Measurements from ENCODE around the gene RAB24. TPM values are rescaled to one million over a fixed set of nuclear protein-coding genes. Genes with fewer than 3 reads are reported as not detected.
"Not testable (repeated sequence)": the region's sequence is repeated elsewhere in the genome, so short reads cannot be mapped to it uniquely, and the experiment has no call there.

Gene RAB24
- total RNA-seq, 2 experiments from 2014 or later, result 21.7 to 22.1 TPM

- intact Hi-C loops (cut with micrococcal nuclease), result loop anchor here (5.0 kb wide), 1 partner anchor 208 kb away; the partner anchor contains the start of gene DDX41
- ChIA-PET POLR2A (interaction anchor here (0.5 to 1.9 kb wide), 7 partner anchors 10 to 192 kb away, joined by 3 to 11 read pairs (median 3); partner anchors contain the start of genes LMAN2 and PRR7), CTCF (interaction anchor here (0.6 to 4.3 kb wide), 56 partner anchors 8 to 772 kb away, joined by 3 to 52 read pairs (median 5); partner anchors contain the start of genes GRK6, LMAN2, PDLIM7 and RNF44)
- Mint-ChIP-seq H3K27me3 (peaks cover 1% of the 10 kb centered on the region), H3K4me1 (ENCODE audit: low read depth) (peaks cover 45% of the 10 kb centered on the region), H3K9me3 (no peaks in the 10 kb centered on the region), H3K27ac (no peak overlapping the region), H3K4me3 (peak overlapping the region; percentile 48), H3K36me3 (peaks cover 29% of the 10 kb centered on the region)
- peak; percentile 84 for DNase-seq
Measured at GRCh38 chr5:177309351-177310191, 6.1 kb upstream of the RAB24 start.

- intact Hi-C loops (cut with micrococcal nuclease), result no loop called here
- Mint-ChIP-seq H3K4me1 (ENCODE audit: low read depth) (peaks cover 46% of the 10 kb centered on the region), H3K9me3 (no peaks in the 10 kb centered on the region), H3K27ac (no peak overlapping the region), H3K27me3 (peaks cover 1% of the 10 kb centered on the region), H3K36me3 (peaks cover 34% of the 10 kb centered on the region), H3K4me3 (no peak overlapping the region)
- ChIA-PET CTCF (interaction anchor here (0.6 to 4.3 kb wide), 28 partner anchors 10 to 213 kb away, joined by 3 to 52 read pairs (median 7); partner anchors contain the start of gene LMAN2), POLR2A (interaction anchor here (1.0 to 1.9 kb wide), 3 partner anchors 43 to 137 kb away, joined by 3 to 11 read pairs (median 3); partner anchors contain the start of genes LMAN2 and PRR7)
- no peak for DNase-seq
Measured at GRCh38 chr5:177308740-177309139, 5.2 kb upstream of the RAB24 start.

- Mint-ChIP-seq H3K9me3 (no peaks in the 10 kb centered on the region), H3K4me1 (ENCODE audit: low read depth) (peaks cover 44% of the 10 kb centered on the region), H3K4me3 (no peak overlapping the region), H3K27me3 (peaks cover 1% of the 10 kb centered on the region), H3K36me3 (peaks cover 34% of the 10 kb centered on the region), H3K27ac (no peak overlapping the region)
- POLR2A ChIA-PET, result interaction anchor here (0.6 kb wide), 1 partner anchor 32 kb away, joined by 3 read pairs; no protein-coding TSS in a partner anchor
- CTCF ChIA-PET, result interaction anchor here (0.9 to 4.3 kb wide), 12 partner anchors 11 to 196 kb away, joined by 4 to 52 read pairs (median 24); partner anchors contain the start of gene LMAN2
- intact Hi-C loops (cut with micrococcal nuclease), result no loop called here
- no peak for DNase-seq
Measured at GRCh38 chr5:177307544-177308363, 4.2 kb upstream of the RAB24 start.

GRCh38 chr5:177306674-177307543, 3.4 kb upstream of the RAB24 start:
- CTCF ChIA-PET, result interaction anchor here (4.3 kb wide), 1 partner anchor 97 kb away, joined by 52 read pairs; no protein-coding TSS in a partner anchor
- Mint-ChIP-seq H3K36me3 (peaks cover 34% of the 10 kb centered on the region), H3K27me3 (peaks cover 1% of the 10 kb centered on the region), H3K4me1 (ENCODE audit: low read depth) (peaks cover 47% of the 10 kb centered on the region), H3K4me3 (no peak overlapping the region), H3K27ac (peak overlapping the region; percentile 76), H3K9me3 (no peaks in the 10 kb centered on the region)
- POLR2A ChIA-PET, result interaction anchor here (0.6 kb wide), 1 partner anchor 31 kb away, joined by 3 read pairs; no protein-coding TSS in a partner anchor
- intact Hi-C loops (cut with micrococcal nuclease), result no loop called here
- DNase-seq, result no peak

GRCh38 chr5:177306103-177306640, 2.7 kb upstream of the RAB24 start:
- intact Hi-C loops (cut with micrococcal nuclease); POLR2A ChIA-PET; DNase-seq; H3K27me3 Mint-ChIP-seq; H3K9me3 Mint-ChIP-seq: not testable (repeated sequence)
- Mint-ChIP-seq H3K27ac (peak overlapping the region; percentile 43), H3K4me3 (peak overlapping the region; percentile 9), H3K36me3 (peaks cover 32% of the 10 kb centered on the region), H3K4me1 (ENCODE audit: low read depth) (peaks cover 55% of the 10 kb centered on the region)
- CTCF ChIA-PET, result interaction anchor here (1.0 kb wide), 1 partner anchor 195 kb away, joined by 3 read pairs; no protein-coding TSS in a partner anchor

GRCh38 chr5:177304392-177305119, 1.0 kb upstream of the RAB24 start:
- POLR2A ChIA-PET, result interaction anchor here (1.9 kb wide), 1 partner anchor 47 kb away, joined by 4 read pairs; the partner anchor contains the start of gene LMAN2

GRCh38 chr5:177303925-177304391, 439 bp upstream of the RAB24 start:
- Mint-ChIP-seq H3K27me3 (no peaks in the 10 kb centered on the region), H3K27ac (peak overlapping the region; percentile 82), H3K36me3 (peaks cover 32% of the 10 kb centered on the region), H3K4me1 (ENCODE audit: low read depth) (peaks cover 58% of the 10 kb centered on the region), H3K4me3 (peak overlapping the region; percentile 96), H3K9me3 (no peaks in the 10 kb centered on the region)
- intact Hi-C loops (cut with micrococcal nuclease), result loop anchor here (1.0 to 5.0 kb wide), 3 partner anchors 8 to 189 kb away; partner anchors contain the start of gene NSD1
- ChIA-PET CTCF (interaction anchor here (1.0 to 1.4 kb wide), 6 partner anchors 9 to 196 kb away, joined by 3 to 8 read pairs (median 5); partner anchors contain the start of gene LMAN2), POLR2A (interaction anchor here (0.8 to 2.0 kb wide), 5 partner anchors 8 to 169 kb away, joined by 3 to 7 read pairs (median 4); partner anchors contain the start of genes LMAN2 and MXD3)
- peak; percentile 39 for DNase-seq

More at GRCh38 chr5:177304392-177305119, 1.0 kb upstream of the RAB24 start:
- intact Hi-C loops (cut with micrococcal nuclease), result loop anchor here (5.0 kb wide), 1 partner anchor 172 kb away; the partner anchor contains the start of gene NSD1
- Mint-ChIP-seq H3K4me3 (peak overlapping the region; percentile 96), H3K9me3 (no peaks in the 10 kb centered on the region), H3K27ac (peak overlapping the region; percentile 82), H3K36me3 (peaks cover 32% of the 10 kb centered on the region), H3K4me1 (ENCODE audit: low read depth) (peaks cover 59% of the 10 kb centered on the region), H3K27me3 (no peaks in the 10 kb centered on the region)
- CTCF ChIA-PET, result interaction anchor here (0.6 to 1.3 kb wide), 3 partner anchors 150 to 196 kb away, joined by 3 read pairs; no protein-coding TSS in a partner anchor
- DNase-seq, result peak; percentile 46

- Mint-ChIP-seq H3K9me3 (no peaks in the 10 kb centered on the region), H3K4me3 (peak overlapping the region; percentile 96), H3K36me3 (peaks cover 32% of the 10 kb centered on the region), H3K27me3 (no peaks in the 10 kb centered on the region), H3K4me1 (ENCODE audit: low read depth) (peaks cover 56% of the 10 kb centered on the region), H3K27ac (peak overlapping the region; percentile 67)
- DNase-seq, result no peak
- ChIA-PET CTCF (interaction anchor here (1.3 to 2.0 kb wide), 8 partner anchors 7 to 199 kb away, joined by 3 to 14 read pairs (median 4); no protein-coding TSS in a partner anchor), POLR2A (interaction anchor here (1.7 to 2.0 kb wide), 2 partner anchors 10 to 25 kb away, joined by 3 to 7 read pairs; partner anchors contain the start of gene MXD3)
- intact Hi-C loops (cut with micrococcal nuclease), result loop anchor here (1.0 to 5.0 kb wide), 3 partner anchors 10 to 188 kb away; partner anchors contain the start of gene NSD1
Measured at GRCh38 chr5:177302354-177303110, 987 bp downstream of the RAB24 start.

GRCh38 chr5:177301503-177302165, 1.9 kb downstream of the RAB24 start:
- Mint-ChIP-seq H3K9me3 (no peaks in the 10 kb centered on the region), H3K27ac (peak overlapping the region; percentile 58), H3K4me3 (peak overlapping the region; percentile 96), H3K4me1 (ENCODE audit: low read depth) (peaks cover 56% of the 10 kb centered on the region), H3K27me3 (no peaks in the 10 kb centered on the region), H3K36me3 (peaks cover 31% of the 10 kb centered on the region)
- ChIA-PET POLR2A (no interaction called here), CTCF (interaction anchor here (0.6 to 2.0 kb wide), 8 partner anchors 8 to 229 kb away, joined by 3 to 14 read pairs (median 4); no protein-coding TSS in a partner anchor)
- DNase-seq, result no peak
- intact Hi-C loops (cut with micrococcal nuclease), result loop anchor here (2.0 to 5.0 kb wide), 2 partner anchors 169 to 187 kb away; partner anchors contain the start of gene NSD1
